HCT116 (cell line): Measurements from ENCODE around the gene MPP2.

ENCODE experiments used
- ELF1 ChIP-seq: IDR thresholded peaks from 2 replicates; pipeline ENCODE4 v1.6.1; 2012; ENCODE audit warnings: low read depth, borderline replicate concordance
- POLR2A ChIP-seq: IDR thresholded peaks from 2 replicates; pipeline ENCODE4 v1.7.0; 2011; ENCODE audit warnings: borderline replicate concordance; ENCODE audit not compliant: insufficient read depth, insufficient read length; ENCODE audit errors: extremely low read depth
- ZFX ChIP-seq: fragments of 450-650 bp; IDR thresholded peaks from 2 replicates; pipeline ENCODE4 v1.6.1; 2017

DNA sequence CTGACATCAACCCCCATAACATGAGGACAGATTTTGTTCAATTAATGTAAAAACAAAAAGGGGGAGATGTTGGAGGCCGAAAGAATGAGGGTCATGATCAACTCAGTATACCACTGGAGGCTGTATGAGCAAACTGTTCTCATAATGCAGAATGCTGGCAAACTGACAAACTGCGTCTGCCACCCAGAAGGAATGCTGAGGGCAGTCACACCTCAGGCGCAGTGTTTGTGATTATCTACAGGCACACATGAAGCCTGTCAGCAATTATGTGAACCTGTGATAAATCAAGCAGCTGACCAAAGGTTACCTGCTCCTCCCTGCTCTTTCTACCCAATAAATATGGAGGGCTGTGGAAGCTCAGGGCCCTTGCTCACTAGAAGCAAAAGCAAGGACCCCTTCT lies 33.0 kb downstream of the MPP2 start:
- no peak for TF ChIP-seq POLR2A
- no peak for TF ChIP-seq ELF1
- no peak for TF ChIP-seq ZFX
